Measurements from ENCODE around the gene INSR. TPM values are rescaled to one million over a fixed set of nuclear protein-coding genes. Genes with fewer than 3 reads are reported as not detected.

INSR gene
- total RNA-seq, 1 experiment from 2014 or later = 2.5 TPM

- ChIA-PET POLR2A (no interaction called here), CTCF (no interaction called here)
- Histone ChIP-seq H3K4me1 (ENCODE audit: control insufficient read depth, insufficient read depth, low read length) (no peaks in the 10 kb centered on the region), H3K27ac (ENCODE audit: low read length) (no peak overlapping the region), H3K36me3 (ENCODE audit: control insufficient read depth, insufficient read depth, low read length) (no peaks in the 10 kb centered on the region), H3K27me3 (ENCODE audit: control insufficient read depth, insufficient read depth, low read length) (no peaks in the 10 kb centered on the region), H3K4me3 (ENCODE audit: low read depth in 2 of 2, low read length in 2 of 2) (no peak overlapping the region), H3K9me3 (ENCODE audit: control insufficient read depth, insufficient read depth, low read depth, low read length) (no peaks in the 10 kb centered on the region)
- in situ Hi-C loops (cut with HindIII; ENCODE audit: low pct_unique_long_range_greater_than_20kb, low sequenced_read_pairs) (no loop called here), intact Hi-C loops (cut with micrococcal nuclease; ENCODE audit: unreplicated experiment) (no loop called here)
- no TSS peak for BruUV-seq (replicated peaks)
- DNase-seq (ENCODE audit: low read depth, low spot score) (no peak), ATAC-seq (no peak)
- TF ChIP-seq POLR2AphosphoS5 (IDR thresholded peaks at IDR 0.05; ENCODE audit: low read depth, low read length) = no peak
- TF ChIP-seq SIN3A (IDR thresholded peaks at IDR 0.05; ENCODE audit: borderline replicate concordance, insufficient read depth, low read depth, low read length) = no peak
- no peak for TF ChIP-seq TCF7L2 (IDR thresholded peaks at IDR 0.05; ENCODE audit: low read depth, low read length)
- TF ChIP-seq CTCF (IDR thresholded peaks at IDR 0.05) = no peak
- TF ChIP-seq REST (IDR thresholded peaks at IDR 0.05; ENCODE audit: insufficient read depth in 1 of 2, low read depth in 2 of 2, low read length in 1 of 2) = no peak
These were observed 47.1 kb downstream of the INSR start for GRCh38 chr19:7247155-7247554.

- H3K36me3 ChIP-seq (ENCODE audit: control insufficient read depth, insufficient read depth, low read length) = no peaks in the 10 kb centered on the region
- H3K4me3 ChIP-seq (ENCODE audit: low read depth in 2 of 2, low read length in 2 of 2) = no peak overlapping the region
- ChIA-PET POLR2A (no interaction called here), CTCF (no interaction called here)
- in situ Hi-C loops (cut with HindIII; ENCODE audit: low pct_unique_long_range_greater_than_20kb, low sequenced_read_pairs) = no loop called here
- no peaks in the 10 kb centered on the region for H3K27me3 ChIP-seq (ENCODE audit: control insufficient read depth, insufficient read depth, low read length)
- H3K27ac ChIP-seq (ENCODE audit: low read length) = no peak overlapping the region
- TF ChIP-seq CTCF (IDR thresholded peaks at IDR 0.05) (no peak), TCF7L2 (IDR thresholded peaks at IDR 0.05; ENCODE audit: low read depth, low read length) (no peak), SIN3A (IDR thresholded peaks at IDR 0.05; ENCODE audit: borderline replicate concordance, insufficient read depth, low read depth, low read length) (no peak), POLR2AphosphoS5 (IDR thresholded peaks at IDR 0.05; ENCODE audit: low read depth, low read length) (no peak), REST (IDR thresholded peaks at IDR 0.05; ENCODE audit: insufficient read depth in 1 of 2, low read depth in 2 of 2, low read length in 1 of 2) (no peak)
- intact Hi-C loops (cut with micrococcal nuclease; ENCODE audit: unreplicated experiment) = no loop called here
- DNase-seq (ENCODE audit: low read depth, low spot score) (no peak), ATAC-seq (no peak)
- no peaks in the 10 kb centered on the region for H3K4me1 ChIP-seq (ENCODE audit: control insufficient read depth, insufficient read depth, low read length)
- BruUV-seq (replicated peaks) = no TSS peak
- H3K9me3 ChIP-seq (ENCODE audit: control insufficient read depth, insufficient read depth, low read depth, low read length) = no peaks in the 10 kb centered on the region
These were observed 47.6 kb downstream of the INSR start for GRCh38 chr19:7246601-7247000.

Data from Panc1 (cell line).